PC-9 (cell line): ENCODE measurements around the gene SELENON. TPM values are rescaled to one million over a fixed set of nuclear protein-coding genes. Genes with fewer than 3 reads are reported as not detected.

Experiments used
- BruUV-seq: library from RNA; stranded (reverse); fragments of 400-500 nt; replicated peaks from 2 replicates; lab custom pipeline; 2021; lab: Mats Ljungman, UMichigan
- CTCF ChIA-PET: fragments of 300-600 bp; sonication (Branson Sonifier 250); formaldehyde crosslinking; loops from one replicate; lab custom pipeline; 2022; ENCODE audit warnings: antibody characterized with exemption; lab: Charles Lee
- POLR2A ChIA-PET: fragments of 300-600 bp; sonication (Branson Sonifier 250); formaldehyde crosslinking; loops from one replicate; lab custom pipeline; 2022; ENCODE audit warnings: antibody characterized with exemption; ENCODE audit not compliant: unreplicated experiment; lab: Charles Lee
- DNase-seq, 2 experiments: peaks; one replicate each; pipeline versions ENCODE4 v3.0.0 to v3.0.0-alpha.2; 2015 to 2022; ENCODE audit warnings: mixed read lengths in 1 of 2
- H2AFZ ChIP-seq: fragments of 200-600 bp; sonication (generic); 2 replicates; pipeline ENCODE4 v1.8.1; 2017; ENCODE audit warnings: antibody characterized with exemption
- H3F3A ChIP-seq: fragments of 200-600 bp; sonication (generic); 2 replicates; pipeline ENCODE4 v1.8.1; 2017; ENCODE audit warnings: antibody characterized with exemption, mild to moderate bottlenecking, low read depth; ENCODE audit not compliant: insufficient read depth
- H3K27ac ChIP-seq: fragments of 200-600 bp; sonication (generic); 2 replicates; pipeline ENCODE4 v1.6.1; 2016; ENCODE audit warnings: mixed run types
- H3K27me3 ChIP-seq: fragments of 200-600 bp; sonication (generic); 2 replicates; pipeline ENCODE4 v1.6.1; 2016; ENCODE audit warnings: low read depth, mixed run types; ENCODE audit not compliant: insufficient read depth
- H3K36me3 ChIP-seq: fragments of 200-600 bp; sonication (generic); 2 replicates; pipeline ENCODE4 v1.6.1; 2016; ENCODE audit warnings: low read depth, mixed run types
- H3K4me1 ChIP-seq: fragments of 200-600 bp; sonication (generic); replicated peaks from 2 replicates; pipeline ENCODE4 v1.6.1; 2016; ENCODE audit warnings: mixed run types; ENCODE audit not compliant: insufficient read depth
- H3K4me2 ChIP-seq: fragments of 200-600 bp; sonication (generic); 2 replicates; pipeline ENCODE4 v1.6.1; 2017; ENCODE audit warnings: mixed run types
- H3K4me3 ChIP-seq: fragments of 200-600 bp; sonication (generic); 2 replicates; pipeline ENCODE4 v1.6.1; 2016; ENCODE audit warnings: mixed run types
- H3K79me2 ChIP-seq: fragments of 200-600 bp; sonication (generic); 2 replicates; pipeline ENCODE4 v1.6.1; 2017; ENCODE audit warnings: low read depth, mixed run types
- H3K9me2 ChIP-seq: fragments of 200-600 bp; sonication (generic); 2 replicates; pipeline ENCODE4 v1.8.1; 2017; ENCODE audit warnings: mild to moderate bottlenecking; ENCODE audit not compliant: insufficient read depth
- H3K9me3 ChIP-seq: fragments of 200-600 bp; sonication (generic); 2 replicates; pipeline ENCODE4 v1.8.1; 2016; ENCODE audit warnings: low read depth; ENCODE audit not compliant: insufficient read depth
- H4K20me1 ChIP-seq: fragments of 200-600 bp; sonication (generic); 2 replicates; pipeline ENCODE4 v1.8.1; 2017; ENCODE audit not compliant: insufficient read depth
- CTCF ChIP-seq: fragments of 200-600 bp; sonication (generic); conservative IDR thresholded peaks from 2 replicates; pipeline ENCODE4 v1.6.1; 2017; ENCODE audit warnings: mixed run types, antibody characterized with exemption, mild to moderate bottlenecking, moderate library complexity
- EZH2 ChIP-seq: fragments of 200-600 bp; sonication (generic); IDR thresholded peaks from 2 replicates; pipeline ENCODE4 v1.8.0; 2017; ENCODE audit warnings: antibody characterized with exemption, low read depth
- intact Hi-C: fragments of 100-400 bp; cut with micrococcal nuclease; formaldehyde crosslinking; loops from one replicate; pipeline ENCODE4 v1.10.0; 2022; ENCODE audit not compliant: unreplicated experiment
- total RNA-seq: library from RNA; stranded (reverse); gene quantifications from 2 replicates; pipeline ENCODE4 v1.2.3, GENCODE V29; 2021

Gene SELENON
- total RNA-seq, 1 experiment from 2014 or later = 44.3 TPM

- Histone ChIP-seq H3K36me3 (no peaks in the 10 kb centered on the region), H3K9me2 (no peaks in the 10 kb centered on the region), H3F3A (no peaks in the 10 kb centered on the region), H3K79me2 (no peaks in the 10 kb centered on the region), H3K4me2 (no peak overlapping the region), H3K27me3 (no peaks in the 10 kb centered on the region), H4K20me1 (no peaks in the 10 kb centered on the region), H3K9me3 (no peaks in the 10 kb centered on the region), H3K4me1 (no peaks in the 10 kb centered on the region), H3K4me3 (no peak overlapping the region), H2AFZ (no peak overlapping the region), H3K27ac (no peak overlapping the region)
- ChIA-PET POLR2A (interaction anchor here (0.5 to 0.7 kb wide), 2 partner anchors 63 to 128 kb away, joined by 4 to 6 read pairs; no protein-coding TSS in a partner anchor), CTCF (no interaction called here)
- no TSS peak for BruUV-seq
- no peak for TF ChIP-seq EZH2
- TF ChIP-seq CTCF = no peak
- intact Hi-C loops = no loop called here
- no peak for DNase-seq
Measured at GRCh38 chr1:25760122-25760719, 39.8 kb upstream of the SELENON start.

DNA sequence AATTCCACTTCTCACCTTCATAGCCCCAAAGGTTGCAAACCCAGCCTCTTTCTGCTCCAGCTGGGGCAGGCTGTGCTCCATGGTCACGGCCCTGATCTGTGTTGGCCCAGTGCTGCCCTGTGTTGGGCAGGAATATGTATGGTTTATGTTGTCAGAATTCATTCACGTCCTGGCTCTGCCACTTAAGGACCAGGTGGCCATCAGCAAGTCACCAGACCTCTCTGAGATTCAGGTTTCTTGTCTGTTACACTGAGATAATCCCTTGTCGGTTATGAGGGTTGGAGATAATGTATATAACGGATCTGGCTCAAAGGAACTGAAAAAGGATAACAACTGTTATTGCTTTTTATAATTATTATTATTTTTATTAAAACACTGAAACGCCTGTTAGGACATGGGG lies 39.1 kb upstream of the SELENON start:
- no peak for DNase-seq
- H3K4me3 ChIP-seq = no peak overlapping the region
- H3K79me2 ChIP-seq = no peaks in the 10 kb centered on the region
- H3K27ac ChIP-seq = no peak overlapping the region
- BruUV-seq = no TSS peak
- H3K36me3 ChIP-seq = no peaks in the 10 kb centered on the region
- H3K4me2 ChIP-seq = no peak overlapping the region
- TF ChIP-seq CTCF (no peak), EZH2 (no peak)
- no peaks in the 10 kb centered on the region for H3K27me3 ChIP-seq
- intact Hi-C loops = no loop called here
- H4K20me1 ChIP-seq = no peaks in the 10 kb centered on the region
- no peaks in the 10 kb centered on the region for H3K9me3 ChIP-seq
- H3F3A ChIP-seq = no peaks in the 10 kb centered on the region
- H3K9me2 ChIP-seq = no peaks in the 10 kb centered on the region
- ChIA-PET CTCF (no interaction called here), POLR2A (no interaction called here)
- no peak overlapping the region for H2AFZ ChIP-seq
- H3K4me1 ChIP-seq = no peaks in the 10 kb centered on the region

DNA sequence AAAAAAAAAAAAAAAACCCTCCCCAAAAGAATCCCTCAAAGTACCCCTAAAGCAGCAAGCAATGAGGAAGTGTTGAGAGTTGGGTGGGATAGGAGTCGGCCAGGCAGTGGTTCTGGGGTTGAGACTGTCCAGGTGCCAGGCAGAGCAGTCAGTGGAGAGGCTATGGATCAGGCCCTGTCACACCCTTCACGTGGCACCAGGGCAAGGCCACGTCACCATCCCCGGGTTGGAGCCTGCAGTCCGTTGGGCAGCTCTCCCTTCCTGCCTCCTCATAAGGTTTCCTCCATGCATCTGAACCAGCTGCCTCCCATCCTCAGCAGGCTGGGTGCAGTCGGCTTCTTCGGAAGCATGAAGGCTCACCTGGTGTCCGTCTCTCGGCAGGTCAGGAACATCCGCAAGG lies 36.5 kb upstream of the SELENON start:
- intact Hi-C loops = no loop called here
- ChIA-PET POLR2A (no interaction called here), CTCF (no interaction called here)
- Histone ChIP-seq H3F3A (no peaks in the 10 kb centered on the region), H3K9me3 (no peaks in the 10 kb centered on the region), H2AFZ (no peak overlapping the region), H3K36me3 (no peaks in the 10 kb centered on the region), H3K9me2 (no peaks in the 10 kb centered on the region), H3K27ac (no peak overlapping the region), H4K20me1 (no peaks in the 10 kb centered on the region), H3K79me2 (no peaks in the 10 kb centered on the region), H3K4me2 (no peak overlapping the region), H3K4me1 (no peaks in the 10 kb centered on the region), H3K4me3 (no peak overlapping the region), H3K27me3 (no peaks in the 10 kb centered on the region)
- TF ChIP-seq CTCF (no peak), EZH2 (no peak)
- DNase-seq = no peak
- no TSS peak for BruUV-seq
